Measurements from ENCODE around the gene HASPIN. TPM values are rescaled to one million over a fixed set of nuclear protein-coding genes. Genes with fewer than 3 reads are reported as not detected.

The HASPIN gene
- total and polyA plus RNA-seq, 2 experiments from 2014 or later, result 6.1 to 35.1 TPM

GRCh38 chr17:3693141-3693540, 30.6 kb upstream of the HASPIN start:
- Histone ChIP-seq H3K4me3 (no peak overlapping the region), H3K4me2 (no peak overlapping the region), H3K79me2 (replicated peaks; ENCODE audit: insufficient read depth) (no peaks in the 10 kb centered on the region), H3K4me1 (ENCODE audit: insufficient read depth) (peaks cover 16% of the 10 kb centered on the region; the same call in 1 of the 2 replicates), H3K9me2 (ENCODE audit: insufficient read depth) (no peaks in the 10 kb centered on the region), H3F3A (replicated peaks; ENCODE audit: low read depth) (peaks cover 12% of the 10 kb centered on the region), H2AFZ (no peak overlapping the region), H3K27me3 (ENCODE audit: insufficient read depth) (peaks cover 25% of the 10 kb centered on the region), H4K20me1 (replicated peaks; ENCODE audit: insufficient read depth) (no peaks in the 10 kb centered on the region), H3K36me3 (ENCODE audit: insufficient read depth) (no peaks in the 10 kb centered on the region), H3K27ac (ENCODE audit: low read depth) (no peak overlapping the region)
- no peak for TF ChIP-seq CREB1 (CRISPR knock-in tag; IDR thresholded peaks at IDR 0.05; ENCODE audit: low read depth)
- no peak for TF ChIP-seq ZNF331 (CRISPR knock-in tag; IDR thresholded peaks at IDR 0.05; ENCODE audit: low read depth)
- TF ChIP-seq CTCF (conservative IDR thresholded peaks at IDR 0.05; ENCODE audit: low read depth in 2 of 2), result no peak
- TF ChIP-seq EZH2phosphoT487 (IDR thresholded peaks at IDR 0.05; ENCODE audit: unreplicated experiment), result no peak
- no peak for TF ChIP-seq JUNB (IDR thresholded peaks at IDR 0.05; ENCODE audit: unreplicated experiment)
- TF ChIP-seq EZH2 (IDR thresholded peaks at IDR 0.05; ENCODE audit: low read depth, unreplicated experiment), result no peak
- TF ChIP-seq NANOG (IDR thresholded peaks at IDR 0.05; ENCODE audit: borderline replicate concordance), result no peak
- TF ChIP-seq POLR2AphosphoS5 (IDR thresholded peaks at IDR 0.05; ENCODE audit: low read depth), result no peak
- TF ChIP-seq ZNF114 (CRISPR knock-in tag; IDR thresholded peaks at IDR 0.05), result no peak
- no peak for TF ChIP-seq ZNF462 (CRISPR knock-in tag; IDR thresholded peaks at IDR 0.05)
- no peak for TF ChIP-seq REST (IDR thresholded peaks at IDR 0.05; ENCODE audit: unreplicated experiment)
- TF ChIP-seq STAT1 (IDR thresholded peaks at IDR 0.05; ENCODE audit: unreplicated experiment), result no peak
- TF ChIP-seq ETS1 (IDR thresholded peaks at IDR 0.05), result no peak
- Mint-ChIP-seq H3K27ac (no peak overlapping the region), H3K9me3 (peaks cover 6% of the 10 kb centered on the region; the same call in 1 of the 3 replicates), H3K27me3 (ENCODE audit: insufficient read depth, low read depth, poor library complexity) (peaks cover 26% of the 10 kb centered on the region), H3K4me3 (no peak overlapping the region), H3K4me1 (peaks cover 14% of the 10 kb centered on the region), H3K36me3 (ENCODE audit: low read depth) (no peaks in the 10 kb centered on the region)
- ATAC-seq (no peak), DNase-seq (ENCODE audit: low spot score) (no peak)

Measured in GM23338 (cell line).